Naive B cell (primary cell): Measurements from ENCODE around the gene TSC2. TPM values are rescaled to one million over a fixed set of nuclear protein-coding genes. Genes with fewer than 3 reads are reported as not detected.

ENCODE experiments used
- ATAC-seq, 2 donors: fragments of 150-1000 bp; cut with Tn5 transposase; 2 replicates each; pipeline ENCODE4 v1.10.0; 2021; ENCODE audit warnings: low read depth in 2 of 2, mild to moderate bottlenecking in 2 of 2, moderate library complexity in 2 of 2
- DNase-seq: peaks from one replicate; pipeline ENCODE4 v3.0.0; 2022
- H3K27ac Mint-ChIP-seq, 6 donors: one replicate each; pipeline ENCODE4 v1.8.0; 2020 to 2022; ENCODE audit warnings: mild to moderate bottlenecking in 6 of 6, mixed read lengths in 6 of 6, moderate library complexity in 5 of 6, inconsistent platforms in 2 of 6
- H3K27me3 Mint-ChIP-seq, 3 donors: one replicate each; pipeline ENCODE4 v1.8.0; 2021 to 2022; ENCODE audit warnings: mixed read lengths in 3 of 3, mild to moderate bottlenecking in 1 of 3
- H3K36me3 Mint-ChIP-seq, 2 donors: one replicate each; pipeline ENCODE4 v1.8.0; 2020 to 2022; ENCODE audit warnings: mixed read lengths in 2 of 2, inconsistent platforms in 1 of 2, mild to moderate bottlenecking in 1 of 2
- H3K4me1 Mint-ChIP-seq, 3 donors: one replicate each; pipeline ENCODE4 v1.8.0; 2020 to 2022; ENCODE audit warnings: mixed read lengths in 3 of 3, inconsistent platforms in 1 of 3, mild to moderate bottlenecking in 1 of 3, moderate library complexity in 1 of 3
- H3K4me3 Mint-ChIP-seq, 8 donors: one replicate each; pipeline ENCODE4 v1.8.0; 2020 to 2022; ENCODE audit warnings: mild to moderate bottlenecking in 8 of 8, mixed read lengths in 8 of 8, moderate library complexity in 8 of 8, inconsistent platforms in 2 of 8
- H3K9me3 Mint-ChIP-seq, 7 donors: one replicate each; pipeline ENCODE4 v1.8.0; 2020 to 2022; ENCODE audit warnings: mixed read lengths in 7 of 7, mild to moderate bottlenecking in 5 of 7, inconsistent platforms in 2 of 7, moderate library complexity in 1 of 7
- polyA plus RNA-seq, 6 donors: library from polyadenylated mRNA; unstranded; fragments of 300-500 nt; fragmentation: Illumina TruSeq; gene quantifications; one replicate each; pipeline ENCODE4 v1.2.3, GENCODE V29; 2021; ENCODE audit warnings: low read depth in 6 of 6

The TSC2 gene
- polyA plus RNA-seq, 6 donors from 2014 or later: 16.6 to 45.0 (median 24.9) TPM

DNA sequence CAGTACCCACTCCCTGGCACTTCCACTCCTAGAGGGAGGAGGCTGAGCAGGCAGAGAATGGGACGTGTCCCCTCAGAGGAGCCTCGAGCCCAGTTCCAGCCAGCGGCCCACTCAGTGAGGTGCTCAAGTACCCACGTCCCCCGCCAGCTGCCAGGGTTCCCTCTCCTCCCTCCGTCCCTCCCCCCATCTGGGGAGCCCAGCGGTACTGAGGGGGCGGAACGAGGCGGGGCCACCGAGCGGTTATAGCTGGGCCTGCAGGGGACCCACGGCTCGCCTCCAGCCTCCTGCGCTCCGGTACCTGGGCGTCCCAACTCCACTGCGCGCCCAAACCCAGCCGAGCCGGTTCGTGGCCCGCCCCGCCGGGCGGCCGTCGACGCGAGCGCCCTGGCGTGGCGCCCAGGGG is 28.3 kb upstream of the TSC2 start, which contains the start of gene NPW:
Gene NPW, plus strand, starts transcription at position 268 of the 403 bp plus-strand sequence.
- peak; percentile 22 to 24 for ATAC-seq
- H3K36me3 Mint-ChIP-seq: no peaks in the 10 kb centered on the region
- peak within 1 kb of the TSS in 1 of 6 donors; percentile 76 for H3K27ac Mint-ChIP-seq
- peak within 1 kb of the TSS in 7 of 8 donors; percentile 52 to 72 (median 55) for H3K4me3 Mint-ChIP-seq
- H3K4me1 Mint-ChIP-seq: peaks cover 16 to 22% (median 20%) of the 10 kb centered on the region in 3 donors
- no peak for DNase-seq
- peaks cover 0 to 1% (median 0%) of the 10 kb centered on the region in 7 donors for H3K9me3 Mint-ChIP-seq
- H3K27me3 Mint-ChIP-seq: peaks cover 11 to 57% (median 39%) of the 10 kb centered on the region in 3 donors

DNA sequence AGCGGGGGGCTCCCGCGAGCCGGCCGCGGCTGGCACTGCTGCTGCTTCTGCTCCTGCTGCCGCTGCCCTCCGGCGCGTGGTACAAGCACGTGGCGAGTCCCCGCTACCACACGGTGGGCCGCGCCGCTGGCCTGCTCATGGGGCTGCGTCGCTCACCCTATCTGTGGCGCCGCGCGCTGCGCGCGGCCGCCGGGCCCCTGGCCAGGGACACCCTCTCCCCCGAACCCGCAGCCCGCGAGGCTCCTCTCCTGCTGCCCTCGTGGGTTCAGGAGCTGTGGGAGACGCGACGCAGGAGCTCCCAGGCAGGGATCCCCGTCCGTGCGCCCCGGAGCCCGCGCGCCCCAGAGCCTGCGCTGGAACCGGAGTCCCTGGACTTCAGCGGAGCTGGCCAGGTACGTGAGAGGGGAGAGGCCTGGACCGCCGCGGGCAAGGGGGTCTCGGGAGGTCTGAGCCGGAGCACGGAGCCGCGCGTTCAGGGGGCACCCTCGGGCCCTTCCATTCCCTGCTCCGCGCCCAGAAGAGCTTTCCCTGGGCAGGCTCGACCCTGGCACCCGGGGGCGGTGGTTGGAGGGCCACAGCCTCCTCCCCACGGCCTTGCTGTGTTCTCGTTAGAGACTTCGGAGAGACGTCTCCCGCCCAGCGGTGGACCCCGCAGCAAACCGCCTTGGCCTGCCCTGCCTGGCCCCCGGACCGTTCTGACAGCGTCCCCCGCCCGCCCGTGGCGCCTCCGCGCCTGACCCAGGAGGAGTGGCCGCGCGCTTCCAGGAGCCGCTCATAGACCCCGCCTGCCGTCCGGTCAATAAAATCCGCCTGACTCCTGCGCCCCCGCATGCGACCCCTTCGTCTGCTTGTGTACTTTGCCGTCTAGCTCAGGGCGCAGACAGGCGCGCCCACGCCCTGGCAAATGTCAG is 27.6 kb upstream of the TSC2 start:
- H3K27me3 Mint-ChIP-seq: peaks cover 11 to 63% (median 44%) of the 10 kb centered on the region in 3 donors
- no peak for ATAC-seq
- H3K4me3 Mint-ChIP-seq: peak overlapping the region in 6 of 8 donors; percentile 45 to 70 (median 54)
- DNase-seq: no peak
- no peaks in the 10 kb centered on the region for H3K36me3 Mint-ChIP-seq
- peaks cover 0 to 1% (median 0%) of the 10 kb centered on the region in 7 donors for H3K9me3 Mint-ChIP-seq
- H3K27ac Mint-ChIP-seq: peak overlapping the region in 1 of 6 donors; percentile 76
- peaks cover 16 to 24% (median 22%) of the 10 kb centered on the region in 3 donors for H3K4me1 Mint-ChIP-seq

DNA sequence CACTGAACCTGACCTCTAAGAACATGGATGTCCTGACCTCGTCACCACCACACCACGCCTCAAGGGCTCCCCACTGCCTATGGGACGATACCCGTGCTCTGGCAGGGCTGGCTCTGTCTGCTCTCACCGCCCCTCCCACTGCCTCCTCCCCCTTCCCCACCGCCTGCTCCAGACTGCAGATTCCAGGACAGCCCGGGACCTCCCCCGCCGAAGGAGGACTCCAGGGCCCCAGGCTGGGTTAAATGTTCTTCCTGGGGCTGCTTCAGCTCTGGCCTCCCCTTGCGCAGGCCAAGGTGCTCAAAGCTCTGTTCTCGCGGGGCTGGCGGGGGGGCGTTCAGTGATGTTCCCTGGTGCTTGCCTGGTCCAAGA is 25.1 kb upstream of the TSC2 start:
- Mint-ChIP-seq H3K4me1 (peaks cover 22 to 30% (median 28%) of the 10 kb centered on the region in 3 donors), H3K36me3 (no peaks in the 10 kb centered on the region), H3K4me3 (peak overlapping the region; percentile 34 to 89 (median 82)), H3K27ac (peak overlapping the region in 3 of 6 donors; percentile 69 to 84 (median 76)), H3K27me3 (peaks cover 16 to 69% (median 52%) of the 10 kb centered on the region in 3 donors), H3K9me3 (peaks cover 0 to 1% (median 0%) of the 10 kb centered on the region in 7 donors)
- peak; percentile 34 to 36 for ATAC-seq
- DNase-seq: no peak

DNA sequence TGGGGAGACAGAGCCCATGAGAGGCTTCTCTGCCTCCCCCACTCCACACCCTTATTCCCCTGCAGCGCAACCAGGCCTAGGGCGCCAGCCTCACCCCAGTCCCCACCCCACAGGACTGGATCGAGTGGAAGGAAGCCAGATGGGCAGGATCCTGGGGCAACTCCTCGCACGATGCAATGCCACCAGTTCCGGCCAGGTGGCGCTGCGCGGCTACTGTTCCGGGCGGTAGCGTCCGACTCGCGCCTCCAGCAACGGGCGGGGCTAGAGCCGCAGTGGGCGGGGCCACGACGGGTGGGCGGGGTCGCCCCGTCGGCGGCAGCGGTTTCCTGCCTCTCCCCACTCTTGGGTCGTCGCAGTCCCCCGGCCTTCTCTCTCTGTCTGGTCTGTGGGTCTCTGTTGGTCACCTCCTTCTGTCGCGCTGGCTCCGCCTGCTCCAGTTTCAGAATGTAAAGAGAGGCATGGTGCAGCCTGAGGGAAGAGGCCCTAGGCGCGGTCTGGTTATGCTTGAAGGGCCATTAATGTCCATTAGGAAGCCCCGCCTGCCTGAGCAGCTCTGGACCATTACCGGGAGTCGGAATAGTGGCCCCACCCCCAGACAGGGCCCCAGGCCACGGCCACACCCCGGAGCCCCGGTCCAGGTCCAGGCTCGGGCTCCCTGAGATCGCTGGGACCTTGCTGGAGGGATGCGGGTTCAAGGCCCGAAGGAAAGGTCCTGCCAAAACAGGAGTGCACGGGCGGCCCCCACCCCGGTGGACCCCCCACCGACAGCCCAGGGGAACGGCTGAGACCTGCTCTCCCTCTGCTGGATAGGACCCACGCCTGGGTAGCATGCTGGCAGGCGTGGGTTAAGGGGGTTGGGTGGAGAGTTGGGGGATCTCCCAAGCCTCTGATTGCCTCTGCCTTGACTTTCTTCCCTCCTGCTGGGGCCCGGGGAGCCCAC is 24.4 kb upstream of the TSC2 start:
- Mint-ChIP-seq H3K27ac (peak overlapping the region; percentile 63 to 91 (median 76)), H3K4me3 (peak overlapping the region; percentile 34 to 89 (median 82)), H3K27me3 (peaks cover 17 to 70% (median 46%) of the 10 kb centered on the region in 3 donors), H3K36me3 (no peaks in the 10 kb centered on the region), H3K9me3 (peaks cover 0 to 1% (median 0%) of the 10 kb centered on the region in 7 donors), H3K4me1 (peaks cover 22 to 34% (median 29%) of the 10 kb centered on the region in 3 donors)
- ATAC-seq (peak; percentile 69 to 76), DNase-seq (peak; percentile 92)

DNA sequence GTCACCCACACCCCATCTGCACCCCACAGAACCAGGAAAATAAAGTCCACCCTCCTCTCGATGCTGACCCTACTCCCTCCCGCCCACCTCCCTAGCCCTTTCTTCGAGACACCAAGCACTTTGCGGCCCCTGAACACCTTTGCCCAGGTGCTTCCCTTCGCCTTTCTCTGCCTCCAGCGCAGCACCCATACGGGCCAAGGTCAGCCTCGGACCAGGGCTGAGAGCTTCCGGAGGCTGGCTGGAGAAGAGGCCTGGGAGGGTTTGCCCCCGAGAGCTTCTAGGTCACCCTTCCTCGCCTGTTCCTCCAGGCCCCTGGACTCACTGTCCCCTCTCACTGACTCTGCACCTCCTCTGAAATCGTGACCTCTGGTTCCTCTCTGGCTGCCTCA is 23.8 kb upstream of the TSC2 start:
- ATAC-seq: no peak
- Mint-ChIP-seq H3K27me3 (peaks cover 17 to 71% (median 46%) of the 10 kb centered on the region in 3 donors), H3K27ac (peak overlapping the region in 1 of 6 donors; percentile 62), H3K36me3 (no peaks in the 10 kb centered on the region), H3K4me3 (peak overlapping the region in 5 of 8 donors; percentile 24 to 68 (median 56)), H3K4me1 (peaks cover 22 to 34% (median 29%) of the 10 kb centered on the region in 3 donors), H3K9me3 (peaks cover 0 to 1% (median 0%) of the 10 kb centered on the region in 7 donors)
- no peak for DNase-seq

DNA sequence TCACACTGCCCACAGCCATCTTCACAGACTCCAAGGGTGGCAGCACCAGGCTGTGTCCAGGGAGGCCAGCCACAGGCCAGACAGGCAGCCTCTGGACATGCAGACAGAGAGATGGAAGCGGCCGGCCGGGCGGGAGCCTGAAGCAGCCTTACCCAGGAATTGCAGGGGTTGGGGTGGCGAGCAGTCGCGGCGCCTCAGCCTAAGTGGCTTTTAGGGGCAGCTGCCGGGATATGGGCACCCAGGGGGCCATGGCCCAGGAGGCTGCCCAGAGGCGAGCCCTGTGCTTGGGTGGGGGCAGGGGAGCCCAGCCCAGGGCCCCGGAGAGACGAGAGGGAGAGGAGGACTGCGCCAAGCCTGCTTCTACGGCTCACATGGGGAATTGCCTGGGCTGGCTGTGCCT is 22.5 kb upstream of the TSC2 start:
- peaks cover 0 to 1% (median 0%) of the 10 kb centered on the region in 7 donors for H3K9me3 Mint-ChIP-seq
- peaks cover 17 to 75% (median 45%) of the 10 kb centered on the region in 3 donors for H3K27me3 Mint-ChIP-seq
- peaks cover 22 to 34% (median 29%) of the 10 kb centered on the region in 3 donors for H3K4me1 Mint-ChIP-seq
- ATAC-seq (no peak), DNase-seq (no peak)
- H3K27ac Mint-ChIP-seq: no peak overlapping the region
- H3K4me3 Mint-ChIP-seq: peak overlapping the region in 5 of 8 donors; percentile 19 to 68 (median 59)
- no peaks in the 10 kb centered on the region for H3K36me3 Mint-ChIP-seq

DNA sequence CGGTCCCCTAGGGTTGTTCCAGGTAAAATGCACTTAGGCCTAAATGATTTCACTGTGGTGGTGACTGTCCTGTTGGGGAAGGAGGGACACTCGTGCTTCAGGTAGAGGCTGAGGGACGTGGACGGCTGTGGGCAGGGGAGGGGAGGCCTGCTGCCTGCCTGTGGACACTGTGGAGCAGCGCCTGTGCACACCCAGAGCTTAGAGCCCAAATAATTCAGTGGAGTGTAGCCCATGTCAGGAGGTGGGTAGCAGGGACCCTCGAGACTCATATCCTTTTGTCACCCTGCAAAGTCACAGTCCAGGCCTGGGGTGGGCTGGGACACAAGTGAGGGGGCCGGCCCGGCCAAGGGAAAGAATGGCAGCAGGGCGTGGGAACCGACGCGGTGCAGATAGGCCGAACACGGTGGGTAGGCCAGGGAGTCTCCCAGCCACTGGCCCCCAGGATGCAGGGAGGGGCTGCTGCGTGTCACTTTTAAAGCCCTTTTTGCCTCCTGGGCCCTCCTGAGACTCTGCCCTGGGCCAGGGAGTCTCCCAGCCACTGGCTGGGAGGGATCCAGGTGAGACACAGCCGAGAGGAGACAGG is 21.8 kb upstream of the TSC2 start:
- H3K36me3 Mint-ChIP-seq: no peaks in the 10 kb centered on the region
- H3K27ac Mint-ChIP-seq: no peak overlapping the region
- DNase-seq: no peak
- peak overlapping the region in 7 of 8 donors; percentile 59 to 82 (median 65) for H3K4me3 Mint-ChIP-seq
- peaks cover 0 to 1% (median 0%) of the 10 kb centered on the region in 7 donors for H3K9me3 Mint-ChIP-seq
- peaks cover 17 to 68% (median 45%) of the 10 kb centered on the region in 3 donors for H3K27me3 Mint-ChIP-seq
- no peak for ATAC-seq
- H3K4me1 Mint-ChIP-seq: peaks cover 22 to 29% (median 24%) of the 10 kb centered on the region in 3 donors

DNA sequence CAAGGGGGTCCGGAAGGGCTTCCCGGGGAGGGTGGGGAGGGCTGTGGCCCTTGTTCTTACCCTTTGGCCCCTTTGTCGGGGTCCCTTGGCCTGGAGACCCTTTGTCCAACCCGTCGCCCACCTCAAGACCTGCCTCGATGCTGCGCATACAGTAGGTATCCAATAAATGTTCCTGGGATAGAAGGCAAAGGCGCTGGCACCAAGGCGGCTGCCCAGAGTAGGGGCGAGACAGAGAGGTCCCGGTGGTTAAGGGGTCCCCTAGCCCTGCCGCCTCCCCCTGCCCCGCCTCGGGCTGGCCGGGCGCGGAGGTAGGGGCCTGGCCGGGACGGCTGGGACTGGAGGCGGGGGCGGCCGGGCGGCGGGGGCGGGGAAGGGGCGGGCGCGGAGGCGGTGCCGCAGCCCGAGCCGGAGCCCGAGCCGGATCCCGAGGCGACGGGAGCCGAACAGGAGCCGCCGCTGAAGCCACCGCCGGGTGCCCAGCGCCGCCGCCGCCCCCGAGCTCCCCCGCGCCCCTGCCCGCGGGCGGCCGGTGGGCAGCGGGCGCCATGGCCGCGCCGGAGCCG is 21.2 kb upstream of the TSC2 start, which contains the start of gene NHERF2:
Gene NHERF2, plus strand, starts transcription at position 442 of the 563 bp plus-strand sequence. Its CDS starts 104 bp downstream, at position 546.
- Mint-ChIP-seq H3K27me3 (peaks cover 17 to 62% (median 41%) of the 10 kb centered on the region in 3 donors), H3K27ac (peak within 1 kb of the TSS in 2 of 6 donors; percentile 37 to 44), H3K4me3 (peak within 1 kb of the TSS; percentile 68 to 88 (median 82)), H3K36me3 (no peaks in the 10 kb centered on the region), H3K9me3 (peaks cover 0 to 1% (median 0%) of the 10 kb centered on the region in 7 donors), H3K4me1 (peaks cover 22 to 29% (median 22%) of the 10 kb centered on the region in 3 donors)
- DNase-seq: no peak
- peak in 1 of 2 donors; percentile 9 for ATAC-seq

DNA sequence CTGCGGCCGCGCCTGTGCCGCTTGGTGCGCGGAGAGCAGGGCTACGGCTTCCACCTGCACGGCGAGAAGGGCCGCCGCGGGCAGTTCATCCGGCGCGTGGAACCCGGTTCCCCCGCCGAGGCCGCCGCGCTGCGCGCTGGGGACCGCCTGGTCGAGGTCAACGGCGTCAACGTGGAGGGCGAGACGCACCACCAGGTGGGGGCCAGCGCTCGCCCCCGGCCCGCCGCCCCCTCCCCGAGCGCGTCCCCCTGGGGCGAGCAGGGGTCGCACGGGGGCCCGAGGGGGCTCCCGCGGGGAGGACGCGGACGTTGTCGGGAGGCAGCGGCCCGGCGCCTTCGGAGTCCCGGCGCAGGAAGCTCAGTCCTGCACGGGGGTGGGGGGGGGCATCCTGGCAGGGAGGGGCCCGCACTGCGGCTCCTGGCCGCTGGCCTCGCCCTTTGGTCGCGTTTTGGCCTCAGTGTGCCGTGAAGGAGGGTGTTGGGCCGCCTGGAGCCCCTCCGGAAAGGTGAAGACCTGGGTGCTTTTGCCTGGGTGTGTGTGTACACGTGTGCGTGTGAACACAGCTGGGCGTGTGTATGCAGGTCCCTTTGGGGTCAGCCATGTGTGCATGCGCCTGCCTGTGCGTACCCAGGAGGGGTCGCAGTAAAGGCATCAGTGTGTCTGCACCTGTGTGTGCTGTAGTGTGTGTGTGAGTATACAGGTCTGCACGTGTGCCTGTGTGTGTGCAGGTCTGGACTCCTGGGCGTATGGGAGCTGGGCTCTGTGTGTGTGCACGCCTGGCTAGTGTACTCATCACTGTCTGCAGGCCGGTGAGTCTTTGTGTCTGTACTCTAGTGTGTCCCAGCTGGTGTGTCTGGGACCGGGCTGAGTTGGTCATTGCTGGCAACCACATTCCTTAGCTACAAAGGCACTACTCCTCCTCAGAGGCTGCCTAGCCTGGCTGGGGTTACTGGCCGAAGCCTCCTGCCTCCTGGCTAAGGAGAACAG is 20.5 kb upstream of the TSC2 start:
- Mint-ChIP-seq H3K27ac (peak overlapping the region in 2 of 6 donors; percentile 37 to 44), H3K27me3 (peaks cover 17 to 61% (median 36%) of the 10 kb centered on the region in 3 donors), H3K4me3 (peak overlapping the region; percentile 68 to 88 (median 82)), H3K4me1 (peaks cover 20 to 29% (median 22%) of the 10 kb centered on the region in 3 donors), H3K9me3 (peaks cover 0 to 1% (median 0%) of the 10 kb centered on the region in 7 donors), H3K36me3 (no peaks in the 10 kb centered on the region)
- peak; percentile 40 to 45 for ATAC-seq
- DNase-seq: no peak

DNA sequence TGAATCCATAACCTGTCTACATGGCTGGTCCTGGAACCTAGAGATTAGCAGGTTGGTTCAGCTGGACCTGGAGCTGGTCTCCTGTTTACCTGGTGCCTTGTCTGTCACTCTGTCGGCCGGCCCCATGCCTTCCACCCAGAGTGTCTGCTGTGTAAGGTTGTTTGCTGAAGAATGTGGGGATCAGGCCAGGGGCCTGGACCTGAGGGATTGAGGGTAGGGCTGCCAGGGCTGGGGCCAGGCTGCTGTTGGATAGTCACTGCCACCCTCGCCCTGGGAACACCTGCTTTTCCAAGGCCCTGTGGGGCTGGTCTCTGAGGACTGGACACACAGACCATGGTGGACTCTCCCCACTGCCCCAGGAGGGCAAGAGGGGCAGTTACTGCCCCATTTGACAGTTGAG is 19.6 kb upstream of the TSC2 start:
- Mint-ChIP-seq H3K9me3 (no peaks in the 10 kb centered on the region), H3K36me3 (no peaks in the 10 kb centered on the region), H3K27me3 (peaks cover 13 to 59% (median 29%) of the 10 kb centered on the region in 3 donors), H3K27ac (peak overlapping the region in 2 of 6 donors; percentile 24 to 47), H3K4me1 (peaks cover 11 to 21% (median 14%) of the 10 kb centered on the region in 3 donors), H3K4me3 (peak overlapping the region in 7 of 8 donors; percentile 24 to 88 (median 82))
- no peak for ATAC-seq
- DNase-seq: no peak

DNA sequence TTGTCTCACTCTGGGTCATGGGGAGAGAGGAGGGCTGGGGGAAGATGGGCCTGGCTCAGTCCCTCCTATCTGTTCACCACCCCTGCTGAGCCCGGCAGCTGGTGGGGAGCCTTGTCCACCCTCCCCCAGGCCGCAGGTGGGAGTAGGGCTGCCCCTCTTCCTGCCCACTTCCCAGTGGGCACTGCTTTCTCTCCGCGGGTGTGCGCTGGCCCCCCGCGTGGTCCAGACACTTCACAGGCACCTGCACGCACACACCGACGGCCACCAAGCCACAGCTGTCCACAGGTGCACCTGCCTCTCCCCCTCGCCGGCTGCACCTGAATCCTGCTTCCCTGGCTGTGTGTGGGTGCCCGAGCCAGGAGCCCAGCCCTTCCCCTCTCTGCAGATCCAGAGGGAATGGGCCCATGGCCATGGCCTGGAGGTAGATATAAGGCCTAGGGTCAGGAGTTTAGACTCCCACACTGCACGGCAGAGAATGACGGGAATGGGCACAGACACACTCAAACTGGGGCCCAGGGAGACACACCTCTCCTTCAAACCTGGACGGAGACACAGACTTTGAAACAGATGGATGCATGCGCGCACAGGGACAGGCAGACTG is 19.1 kb upstream of the TSC2 start:
- DNase-seq (no peak), ATAC-seq (no peak)
- Mint-ChIP-seq H3K27ac (peak overlapping the region in 1 of 6 donors; percentile 47), H3K36me3 (no peaks in the 10 kb centered on the region), H3K4me3 (peak overlapping the region in 3 of 8 donors; percentile 6 to 82 (median 13)), H3K27me3 (peaks cover 9 to 61% (median 29%) of the 10 kb centered on the region in 3 donors), H3K9me3 (no peaks in the 10 kb centered on the region), H3K4me1 (peaks cover 10 to 19% (median 11%) of the 10 kb centered on the region in 3 donors)
